Upper lobe of left lung (tissue), 6 donors: ENCODE data around the gene SLC25A25. TPM values are rescaled to one million over a fixed set of nuclear protein-coding genes. Genes with fewer than 3 reads are reported as not detected.
"Not testable (repeated sequence)": the region's sequence is repeated elsewhere in the genome, so short reads cannot be mapped to it uniquely, and the experiment has no call there.

ENCODE experiments used
- ATAC-seq, 2 donors: fragments of 200-7000 bp; cut with Tn5 transposase; one replicate each; pipeline ENCODE4 v1.9.1; 2022; ENCODE audit warnings: mild to moderate bottlenecking in 2 of 2, moderate library complexity in 2 of 2; ENCODE audit not compliant: low FRiP score in 2 of 2
- DNase-seq, 2 donors: peaks; one replicate each; pipeline ENCODE4 v3.0.0-alpha.2; 2019 to 2020
- H3K27ac ChIP-seq, 4 donors: fragments of 200-600 bp; sonication (generic); one replicate each; pipeline ENCODE4 v1.5.1; 2016 to 2019
- H3K27me3 ChIP-seq, 4 donors: fragments of 200-600 bp; sonication (generic); one replicate each; pipeline ENCODE4 v1.5.1; 2017 to 2019
- H3K36me3 ChIP-seq, 4 donors: fragments of 200-600 bp; sonication (generic); one replicate each; pipeline ENCODE4 v1.5.1; 2016 to 2019
- H3K4me1 ChIP-seq, 4 donors: fragments of 200-600 bp; sonication (generic); one replicate each; pipeline ENCODE4 v1.5.1; 2018 to 2019
- H3K4me3 ChIP-seq, 4 donors: fragments of 200-600 bp; sonication (generic); one replicate each; pipeline ENCODE4 v1.5.1; 2017 to 2019; ENCODE audit warnings: mild to moderate bottlenecking in 2 of 4, moderate library complexity in 1 of 4
- H3K9me3 ChIP-seq, 4 donors: fragments of 200-600 bp; sonication (generic); one replicate each; pipeline ENCODE4 v1.5.1; 2018 to 2019
- CTCF ChIP-seq, 6 experiments: fragments of 450-650 bp in 4 of 6; fragments of 200-600 bp in 2 of 6; sonication (generic) in 2 of 6; IDR thresholded peaks; one replicate each; pipeline ENCODE4 v1.5.1; 2016 to 2019; ENCODE audit warnings: antibody characterized with exemption in 6 of 6
- EP300 ChIP-seq, 4 donors: sonication (generic); formaldehyde crosslinking; IDR thresholded peaks; one replicate each; pipeline ENCODE4 v1.5.1; 2017; ENCODE audit warnings: antibody characterized with exemption in 4 of 4, control low read depth in 2 of 4
- POLR2A ChIP-seq, 4 donors: fragments of 450-650 bp; IDR thresholded peaks; one replicate each; pipeline ENCODE4 v1.5.1; 2016 to 2017; ENCODE audit warnings: antibody characterized with exemption in 4 of 4, mild to moderate bottlenecking in 2 of 4
- POLR2AphosphoS5 ChIP-seq, 2 donors: sonication (generic); formaldehyde crosslinking; IDR thresholded peaks; one replicate each; pipeline ENCODE4 v1.5.1; 2017; ENCODE audit warnings: antibody characterized with exemption in 2 of 2
- WGBS, 2 donors: methylation state at CpG; one replicate each; pipeline ENCODE4 v1.1.5; 2017 to 2018; 5-methylcytosine and 5-hydroxymethylcytosine counted together
- total RNA-seq, 6 donors: library from RNA; depleted of rRNA in 4 of 6; stranded (reverse); fragments of >200 nt in 4 of 6; gene quantifications; one replicate each; pipeline versions ENCODE4 v1.1.0 to v1.2.1, GENCODE V29; 2016 to 2021
- donor health status: DM: no; HTN: no; CAD: no; lungs with moderate emphysema.
- donor health status: DM: no; HTN: yes; CAD: no; lungs with severe emphysema.

The SLC25A25 gene
- total RNA-seq, 6 donors from 2014 or later, result 23.6 to 40.2 (median 33.7) TPM

DNA sequence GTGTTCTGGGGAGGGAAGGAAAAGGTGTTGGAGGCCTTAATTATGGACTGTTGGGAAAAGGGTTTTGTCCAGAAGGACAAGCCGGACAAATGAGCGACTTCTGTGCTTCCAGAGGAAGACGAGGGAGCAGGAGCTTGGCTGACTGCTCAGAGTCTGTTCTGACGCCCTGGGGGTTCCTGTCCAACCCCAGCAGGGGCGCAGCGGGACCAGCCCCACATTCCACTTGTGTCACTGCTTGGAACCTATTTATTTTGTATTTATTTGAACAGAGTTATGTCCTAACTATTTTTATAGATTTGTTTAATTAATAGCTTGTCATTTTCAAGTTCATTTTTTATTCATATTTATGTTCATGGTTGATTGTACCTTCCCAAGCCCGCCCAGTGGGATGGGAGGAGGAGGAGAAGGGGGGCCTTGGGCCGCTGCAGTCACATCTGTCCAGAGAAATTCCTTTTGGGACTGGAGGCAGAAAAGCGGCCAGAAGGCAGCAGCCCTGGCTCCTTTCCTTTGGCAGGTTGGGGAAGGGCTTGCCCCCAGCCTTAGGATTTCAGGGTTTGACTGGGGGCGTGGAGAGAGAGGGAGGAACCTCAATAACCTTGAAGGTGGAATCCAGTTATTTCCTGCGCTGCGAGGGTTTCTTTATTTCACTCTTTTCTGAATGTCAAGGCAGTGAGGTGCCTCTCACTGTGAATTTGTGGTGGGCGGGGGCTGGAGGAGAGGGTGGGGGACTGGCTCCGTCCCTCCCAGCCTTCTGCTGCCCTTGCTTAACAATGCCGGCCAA lies 40.4 kb downstream of the SLC25A25 start:
- DNase-seq (no peak), ATAC-seq (no peak)
- H3K36me3 ChIP-seq, result peaks cover 31 to 61% (median 54%) of the 10 kb centered on the region in 4 donors
- no peak overlapping the region for H3K27ac ChIP-seq
- 84 to 87% methylated on average over 15 of the region's 15 CpGs for WGBS, 2 donors
- H3K4me1 ChIP-seq, result peaks cover 4 to 11% (median 9%) of the 10 kb centered on the region in 4 donors
- H3K9me3 ChIP-seq, result no peaks in the 10 kb centered on the region
- no peak overlapping the region for H3K4me3 ChIP-seq
- TF ChIP-seq CTCF (IDR thresholded peaks at IDR 0.05), result no peak
- TF ChIP-seq POLR2AphosphoS5 (IDR thresholded peaks at IDR 0.05), result no peak
- no peaks in the 10 kb centered on the region for H3K27me3 ChIP-seq

GRCh38 chr9:128109050-128109709 lies 41.1 kb downstream of the SLC25A25 start:
- DNase-seq, result no peak
- H3K9me3 ChIP-seq, result no peaks in the 10 kb centered on the region
- no peak for ATAC-seq
- no peak for TF ChIP-seq EP300 (IDR thresholded peaks at IDR 0.05)
- no peak for TF ChIP-seq CTCF (IDR thresholded peaks at IDR 0.05)
- TF ChIP-seq POLR2AphosphoS5 (IDR thresholded peaks at IDR 0.05), result no peak
- peaks cover 0 to 4% (median 2%) of the 10 kb centered on the region in 4 donors for H3K4me1 ChIP-seq
- H3K4me3 ChIP-seq, result no peak overlapping the region
- peaks cover 31 to 56% (median 50%) of the 10 kb centered on the region in 4 donors for H3K36me3 ChIP-seq
- no peaks in the 10 kb centered on the region for H3K27me3 ChIP-seq
- H3K27ac ChIP-seq, result no peak overlapping the region
- 70 to 77% methylated on average over 18 to 20 of the region's 20 CpGs for WGBS, 2 donors

DNA sequence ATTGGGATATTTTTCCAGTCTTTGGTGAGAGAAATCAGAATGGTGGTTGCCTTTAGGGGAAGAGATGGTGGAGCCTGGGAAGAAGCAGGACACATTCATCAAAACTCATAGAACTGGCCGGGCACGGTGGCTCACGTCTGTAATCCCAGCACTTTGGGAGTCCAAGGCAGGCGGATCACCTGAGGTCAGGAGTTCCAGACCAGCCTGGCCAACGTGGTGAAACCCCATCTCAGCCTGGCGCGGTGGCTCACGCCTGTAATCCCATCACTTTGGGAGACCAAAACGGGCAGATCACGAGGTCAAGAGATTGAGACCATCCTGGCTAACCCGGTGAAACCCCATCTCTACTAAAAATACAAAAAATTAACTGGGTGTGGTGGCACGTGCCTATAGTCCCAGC lies 43.7 kb downstream of the SLC25A25 start:
- WGBS, 2 donors, result 88 to 94% methylated on average over 10 to 12 of the region's 12 CpGs
- H3K27me3 ChIP-seq, ATAC-seq, H3K4me3 ChIP-seq, H3K27ac ChIP-seq, H3K9me3 ChIP-seq, DNase-seq, H3K4me1 ChIP-seq: not testable (repeated sequence)
- H3K36me3 ChIP-seq, result peaks cover 20 to 32% (median 30%) of the 10 kb centered on the region in 4 donors

DNA sequence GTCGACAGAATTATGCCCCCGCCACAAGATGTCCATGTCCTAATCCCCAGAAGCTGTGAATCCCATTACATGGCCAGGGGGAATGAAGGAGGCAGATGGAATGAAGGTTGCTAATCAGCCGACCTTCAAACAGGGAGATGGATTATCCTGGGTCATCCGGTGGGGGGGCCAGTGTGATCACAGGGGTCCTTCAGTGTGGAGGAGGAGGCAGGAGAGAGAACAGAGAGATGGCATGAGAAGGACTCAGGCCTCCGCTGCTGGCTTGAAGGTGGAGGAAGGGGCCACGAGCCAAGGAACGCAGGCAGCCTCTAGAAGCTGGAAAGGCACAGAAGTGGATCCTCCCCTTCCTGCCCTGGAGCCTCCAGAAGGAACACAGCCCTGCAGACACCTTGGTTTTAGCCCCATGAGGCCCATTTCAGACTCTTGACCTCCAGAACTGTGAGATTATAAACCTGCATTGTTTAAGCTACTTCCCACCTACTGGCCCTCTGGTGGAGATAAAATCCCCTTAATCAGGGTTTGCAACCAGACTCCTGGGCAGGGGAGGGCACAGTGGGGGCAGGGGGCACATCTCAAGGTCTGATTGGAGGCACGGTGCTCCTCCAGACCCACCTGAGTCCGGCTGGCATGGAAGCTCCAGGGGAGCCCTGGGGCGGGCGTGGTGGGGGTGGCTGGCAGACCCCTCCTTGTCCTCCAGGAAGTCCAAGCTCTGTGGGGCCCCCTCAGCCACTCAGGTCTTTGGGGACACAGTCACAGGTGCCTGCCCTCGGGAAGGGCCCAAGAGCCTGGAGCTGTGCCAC lies 45.7 kb downstream of the SLC25A25 start:
- H3K4me3 ChIP-seq, result no peak overlapping the region
- 90 to 96% methylated on average over 8 to 11 of the region's 12 CpGs for WGBS, 2 donors

More for the DNA sequence above, 45.7 kb downstream of the SLC25A25 start:
- ATAC-seq (peak in 1 of 2 donors; percentile 3), DNase-seq (peak in 1 of 2 donors; percentile 75)
- H3K27ac ChIP-seq, result no peak overlapping the region
- H3K36me3 ChIP-seq, result peaks cover 2 to 12% (median 10%) of the 10 kb centered on the region in 4 donors
- H3K9me3 ChIP-seq, result no peaks in the 10 kb centered on the region
- H3K27me3 ChIP-seq, result no peaks in the 10 kb centered on the region
- TF ChIP-seq CTCF (IDR thresholded peaks at IDR 0.05) (no peak), POLR2AphosphoS5 (IDR thresholded peaks at IDR 0.05) (no peak), EP300 (IDR thresholded peaks at IDR 0.05) (no peak), POLR2A (IDR thresholded peaks at IDR 0.05) (no peak)
- peaks cover 3 to 9% (median 7%) of the 10 kb centered on the region in 4 donors for H3K4me1 ChIP-seq
